K562 (cell line): Measurements from ENCODE around the gene PIN1. TPM values are rescaled to one million over a fixed set of nuclear protein-coding genes. Genes with fewer than 3 reads are reported as not detected.

ENCODE experiments used
- ARID3A ChIP-seq: IDR thresholded peaks from 2 replicates; pipeline ENCODE4 v1.6.1; 2012; ENCODE audit warnings: low read depth, low read length, improper control_type of control experiment, borderline replicate concordance
- CCNT2 ChIP-seq: IDR thresholded peaks from 2 replicates; pipeline ENCODE4 v1.6.1; 2011; ENCODE audit warnings: borderline replicate concordance, low read depth, mild to moderate bottlenecking, moderate library complexity, mixed read lengths, low read length; ENCODE audit not compliant: insufficient read length; ENCODE audit errors: extremely low read depth
- CREM ChIP-seq: IDR thresholded peaks from 2 replicates; pipeline ENCODE4 v1.6.1; 2014; ENCODE audit warnings: antibody characterized with exemption, low read depth
- DNMT1 ChIP-seq: fragments of 450-650 bp; IDR thresholded peaks from 2 replicates; pipeline ENCODE4 v1.6.1; 2016; ENCODE audit warnings: antibody characterized with exemption, mild to moderate bottlenecking
- HNRNPLL ChIP-seq: fragments of 200-400 bp; formaldehyde crosslinking; IDR thresholded peaks from 2 replicates; pipeline ENCODE4 v1.6.1; 2017; ENCODE audit warnings: low read length, low read depth, mild to moderate bottlenecking; ENCODE audit not compliant: poor library complexity, severe bottlenecking
- NCOA4 ChIP-seq: fragments of 450-650 bp; IDR thresholded peaks from 2 replicates; pipeline ENCODE4 v1.6.1; 2018; ENCODE audit warnings: mild to moderate bottlenecking; ENCODE audit not compliant: partially characterized antibody
- NCOR1 ChIP-seq: fragments of 450-650 bp; IDR thresholded peaks from 2 replicates; pipeline ENCODE4 v1.6.1; 2016; ENCODE audit warnings: mild to moderate bottlenecking, moderate library complexity
- NFIC ChIP-seq: fragments of 450-650 bp; IDR thresholded peaks from 2 replicates; pipeline ENCODE4 v1.6.1; 2017; ENCODE audit warnings: mild to moderate bottlenecking, inconsistent platforms
- NR1H2 ChIP-seq: sonication (generic); formaldehyde crosslinking; IDR thresholded peaks from 2 replicates; pipeline ENCODE4 v1.4.0; 2020; ENCODE audit warnings: mild to moderate bottlenecking, missing genetic modification reagents
- POU5F1 ChIP-seq: fragments of 150-350 bp; IDR thresholded peaks from 2 replicates; pipeline ENCODE4 v1.6.1; 2014; ENCODE audit warnings: borderline replicate concordance, low read length, low read depth, mild to moderate bottlenecking; ENCODE audit not compliant: partially characterized antibody
- RAD51 ChIP-seq: fragments of 450-650 bp; IDR thresholded peaks from 2 replicates; pipeline ENCODE4 v1.7.1; 2016; ENCODE audit warnings: low read depth, mild to moderate bottlenecking, borderline replicate concordance
- SIN3A ChIP-seq, 2 experiments: fragments of 150-350 bp in 1 of 2; IDR thresholded peaks; 2 replicates each; pipeline ENCODE4 v1.6.1; 2011 to 2016; ENCODE audit warnings: borderline replicate concordance in 2 of 2, low read depth in 2 of 2, low read length in 2 of 2, mild to moderate bottlenecking in 2 of 2, moderate library complexity in 2 of 2; ENCODE audit not compliant: control insufficient read depth in 1 of 2
- SRSF3 ChIP-seq: fragments of 200-400 bp; formaldehyde crosslinking; IDR thresholded peaks from 2 replicates; pipeline ENCODE4 v1.6.1; 2016; ENCODE audit warnings: mild to moderate bottlenecking, low read length, moderate library complexity; ENCODE audit not compliant: insufficient read depth
- YY1 ChIP-seq, 3 experiments: IDR thresholded peaks; 2 replicates each; pipeline ENCODE4 v1.6.1; 2011; ENCODE audit warnings: low read length in 2 of 3, mild to moderate bottlenecking in 2 of 3, moderate library complexity in 2 of 3, borderline replicate concordance in 1 of 3, control low read depth in 1 of 3, low read depth in 1 of 3; ENCODE audit not compliant: insufficient read depth in 3 of 3, insufficient replicate concordance in 2 of 3, control insufficient read depth in 1 of 3, insufficient read length in 1 of 3; ENCODE audit errors: extremely low read depth in 1 of 3
- ZKSCAN8 ChIP-seq: fragments of 200-800 bp; sonication (Bioruptor generic); IDR thresholded peaks from 2 replicates; pipeline ENCODE4 v1.6.1; 2016; ENCODE audit warnings: missing genetic modification characterization, missing compliant biosample characterization
- ZNF133 ChIP-seq: fragments of 250-450 bp; sonication (Bioruptor Pico); IDR thresholded peaks from 2 replicates; pipeline ENCODE4 v1.4.0; 2020; ENCODE audit warnings: mild to moderate bottlenecking
- ZNF445 ChIP-seq: fragments of 250-450 bp; sonication (Bioruptor Pico); IDR thresholded peaks from 2 replicates; pipeline ENCODE4 v1.4.0; 2020; ENCODE audit warnings: low read depth, mild to moderate bottlenecking, moderate library complexity
- polyA plus RNA-seq, 8 experiments: library from polyadenylated mRNA; depleted of rRNA in 4 of 8; stranded (reverse) in 5 of 8; unstranded in 3 of 8; fragments of >200 nt; fragmentation: Nextera tagmentation in 2 of 8; fragmentation: Illumina TruSeq in 1 of 8; extraction: Ambion mirVana in 2 of 8; extraction: Trizol in 1 of 8; gene quantifications; 2 replicates each; pipeline versions ENCODE4 v1.2.1 to v1.2.3, GENCODE V29; 2011 to 2014; ENCODE audit warnings: inconsistent platforms in 1 of 8, missing spikeins in 1 of 8
- total RNA-seq, 7 experiments: library from RNA; depleted of rRNA in 6 of 7; stranded (reverse); fragments of >200 nt in 6 of 7; fragmentation: Illumina TruSeq in 2 of 7; extraction: Trizol in 2 of 7; gene quantifications; 2 replicates each; pipeline versions ENCODE4 v1.2.1 to v1.2.3, GENCODE V29; 2011 to 2021; ENCODE audit warnings: low replicate concordance in 1 of 7
- TF ChIP-seq, protein P1 (sequence below): fragments of 250-450 bp; sonication (Bioruptor Pico); IDR thresholded peaks from 2 replicates; pipeline ENCODE4 v1.5.0; 2022; ENCODE audit warnings: mild to moderate bottlenecking
- TF ChIP-seq, protein P2 (sequence below): sonication (generic); formaldehyde crosslinking; IDR thresholded peaks from 2 replicates; pipeline ENCODE4 v1.8.0; 2022; ENCODE audit warnings: mild to moderate bottlenecking, missing genetic modification reagents

PIN1 gene
- total and polyA plus RNA-seq, 9 of the 15 experiments (the other 6 are each of a cell fraction or from before 2014, with no cell fraction given): 1.6 to 178 (median 42.5) TPM

- TF ChIP-seq, protein P1, sequence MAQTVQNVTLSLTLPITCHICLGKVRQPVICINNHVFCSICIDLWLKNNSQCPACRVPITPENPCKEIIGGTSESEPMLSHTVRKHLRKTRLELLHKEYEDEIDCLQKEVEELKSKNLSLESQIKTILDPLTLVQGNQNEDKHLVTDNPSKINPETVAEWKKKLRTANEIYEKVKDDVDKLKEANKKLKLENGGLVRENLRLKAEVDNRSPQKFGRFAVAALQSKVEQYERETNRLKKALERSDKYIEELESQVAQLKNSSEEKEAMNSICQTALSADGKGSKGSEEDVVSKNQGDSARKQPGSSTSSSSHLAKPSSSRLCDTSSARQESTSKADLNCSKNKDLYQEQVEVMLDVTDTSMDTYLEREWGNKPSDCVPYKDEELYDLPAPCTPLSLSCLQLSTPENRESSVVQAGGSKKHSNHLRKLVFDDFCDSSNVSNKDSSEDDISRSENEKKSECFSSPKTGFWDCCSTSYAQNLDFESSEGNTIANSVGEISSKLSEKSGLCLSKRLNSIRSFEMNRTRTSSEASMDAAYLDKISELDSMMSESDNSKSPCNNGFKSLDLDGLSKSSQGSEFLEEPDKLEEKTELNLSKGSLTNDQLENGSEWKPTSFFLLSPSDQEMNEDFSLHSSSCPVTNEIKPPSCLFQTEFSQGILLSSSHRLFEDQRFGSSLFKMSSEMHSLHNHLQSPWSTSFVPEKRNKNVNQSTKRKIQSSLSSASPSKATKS (CRISPR knock-in tag): no peak
- TF ChIP-seq DNMT1: no peak
- no peak for TF ChIP-seq ARID3A
- TF ChIP-seq, protein P2, sequence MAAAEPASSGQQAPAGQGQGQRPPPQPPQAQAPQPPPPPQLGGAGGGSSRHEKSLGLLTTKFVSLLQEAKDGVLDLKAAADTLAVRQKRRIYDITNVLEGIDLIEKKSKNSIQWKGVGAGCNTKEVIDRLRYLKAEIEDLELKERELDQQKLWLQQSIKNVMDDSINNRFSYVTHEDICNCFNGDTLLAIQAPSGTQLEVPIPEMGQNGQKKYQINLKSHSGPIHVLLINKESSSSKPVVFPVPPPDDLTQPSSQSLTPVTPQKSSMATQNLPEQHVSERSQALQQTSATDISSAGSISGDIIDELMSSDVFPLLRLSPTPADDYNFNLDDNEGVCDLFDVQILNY (CRISPR knock-in tag): no peak
- no peak for TF ChIP-seq HNRNPLL
- TF ChIP-seq NCOA4: no peak
- peak; percentile 46 to 92 (median 86) for TF ChIP-seq YY1 (IDR thresholded peaks at IDR 0.05; ENCODE audit: borderline replicate concordance in 1 of 3, control insufficient read depth in 1 of 3, extremely low read depth in 1 of 3, insufficient read depth in 3 of 3, insufficient read length in 1 of 3, insufficient replicate concordance in 2 of 3, low read depth in 1 of 3, low read length in 2 of 3)
- no peak for TF ChIP-seq SRSF3
- TF ChIP-seq ZNF445: no peak
- no peak for TF ChIP-seq NFIC
- TF ChIP-seq CREM: peak; percentile 87
- no peak for TF ChIP-seq NCOR1
- TF ChIP-seq NR1H2 (CRISPR knock-in tag): no peak
- TF ChIP-seq RAD51: no peak
- TF ChIP-seq CCNT2: peak; percentile 64
- no peak for TF ChIP-seq ZKSCAN8 (CRISPR knock-in tag)
- no peak for TF ChIP-seq ZNF133 (CRISPR knock-in tag)
- TF ChIP-seq SIN3A (IDR thresholded peaks at IDR 0.05; ENCODE audit: borderline replicate concordance in 2 of 2, control insufficient read depth in 1 of 2, low read depth in 2 of 2, low read length in 2 of 2): peak in 1 of 2 experiments; percentile 88; a peak in 2 of 4 replicates
- no peak for TF ChIP-seq POU5F1
These were observed 16.2 kb upstream of the PIN1 start, which contains the start of gene FBXL12 (continued) for GRCh38 chr19:9818734-9819595.
